SK-N-SH treated with all-trans-retinoic acid at 6 μM for 48 hours (cell line): Measurements from ENCODE around the gene STMP1.
"Not testable (repeated sequence)": the region's sequence is repeated elsewhere in the genome, so short reads cannot be mapped to it uniquely, and the experiment has no call there.

ENCODE experiments used
- ATAC-seq: fragments of 200-7000 bp; cut with Tn5 transposase; 3 replicates; pipeline ENCODE4 v1.9.1; 2020; ENCODE audit warnings: mild to moderate bottlenecking, moderate library complexity
- ARNTL ChIP-seq: fragments of 450-650 bp; formaldehyde crosslinking; IDR thresholded peaks from 2 replicates; pipeline ENCODE4 v1.5.0; 2020; ENCODE audit warnings: low read depth, mild to moderate bottlenecking, moderate library complexity, borderline replicate concordance
- BACH2 ChIP-seq: fragments of 250-450 bp; sonication (Bioruptor Pico); IDR thresholded peaks from 2 replicates; pipeline ENCODE4 v1.9.0; 2021; ENCODE audit warnings: mild to moderate bottlenecking, borderline replicate concordance
- CSDC2 ChIP-seq: fragments of 250-450 bp; sonication (Bioruptor Pico); IDR thresholded peaks from 2 replicates; pipeline ENCODE4 v1.5.0; 2020; ENCODE audit warnings: mild to moderate bottlenecking, moderate library complexity
- ESRRG ChIP-seq: fragments of 250-450 bp; sonication (Bioruptor Pico); IDR thresholded peaks from 2 replicates; pipeline ENCODE4 v1.6.1; 2021; ENCODE audit warnings: mild to moderate bottlenecking
- ISL1 ChIP-seq: fragments of 250-450 bp; sonication (Bioruptor Pico); IDR thresholded peaks from 2 replicates; pipeline ENCODE4 v2.1.2; 2022; ENCODE audit warnings: mild to moderate bottlenecking, moderate library complexity
- PPARA ChIP-seq: fragments of 250-450 bp; sonication (Bioruptor Pico); IDR thresholded peaks from 2 replicates; pipeline ENCODE4 v1.5.0; 2020; ENCODE audit warnings: mild to moderate bottlenecking, borderline replicate concordance
- RARB ChIP-seq: fragments of 250-450 bp; sonication (Bioruptor Pico); IDR thresholded peaks from 2 replicates; pipeline ENCODE4 v1.8.0; 2021; ENCODE audit warnings: mild to moderate bottlenecking, moderate library complexity
- SNAI2 ChIP-seq: fragments of 250-450 bp; sonication (Bioruptor Pico); IDR thresholded peaks from 2 replicates; pipeline ENCODE4 v1.5.0; 2020; ENCODE audit warnings: mild to moderate bottlenecking, moderate library complexity
- TCF4 ChIP-seq: fragments of 250-450 bp; sonication (Bioruptor Pico); IDR thresholded peaks from 2 replicates; pipeline ENCODE4 v1.8.0; 2021; ENCODE audit warnings: mild to moderate bottlenecking, moderate library complexity, borderline replicate concordance
- TOX ChIP-seq: fragments of 250-450 bp; sonication (Bioruptor Pico); IDR thresholded peaks from 2 replicates; pipeline ENCODE4 v1.8.0; 2021; ENCODE audit warnings: mild to moderate bottlenecking, moderate library complexity, borderline replicate concordance
- ZC3H10 ChIP-seq: fragments of 250-450 bp; sonication (Bioruptor Pico); IDR thresholded peaks from 2 replicates; pipeline ENCODE4 v1.5.1; 2021; ENCODE audit warnings: mild to moderate bottlenecking, moderate library complexity
- ZFP3 ChIP-seq: fragments of 250-450 bp; sonication (Bioruptor Pico); IDR thresholded peaks from 2 replicates; pipeline ENCODE4 v1.5.0; 2020; ENCODE audit warnings: mild to moderate bottlenecking, moderate library complexity
- ZNF70 ChIP-seq: fragments of 450-650 bp; formaldehyde crosslinking; IDR thresholded peaks from 2 replicates; pipeline ENCODE4 v1.5.0; 2020; ENCODE audit warnings: mild to moderate bottlenecking, moderate library complexity
- ZNF8 ChIP-seq: fragments of 450-650 bp; formaldehyde crosslinking; IDR thresholded peaks from 2 replicates; pipeline ENCODE4 v1.5.0; 2020; ENCODE audit warnings: mild to moderate bottlenecking, moderate library complexity
- TF ChIP-seq, protein P1 (sequence below): fragments of 250-450 bp; sonication (Bioruptor Pico); IDR thresholded peaks from 2 replicates; pipeline ENCODE4 v1.8.0; 2020; ENCODE audit warnings: mild to moderate bottlenecking, moderate library complexity, borderline replicate concordance
- TF ChIP-seq, protein P2 (sequence below): fragments of 250-450 bp; sonication (Bioruptor Pico); IDR thresholded peaks from 2 replicates; pipeline ENCODE4 v1.8.0; 2021; ENCODE audit warnings: low read depth, mild to moderate bottlenecking, moderate library complexity, borderline replicate concordance
- TF ChIP-seq, protein P3 (sequence below): fragments of 250-450 bp; sonication (Bioruptor Pico); IDR thresholded peaks from 2 replicates; pipeline ENCODE4 v1.5.0; 2020; ENCODE audit warnings: mild to moderate bottlenecking, moderate library complexity

Gene STMP1

GRCh38 chr7:135618510-135618909 lies 43.8 kb upstream of the STMP1 start:
- no peak for TF ChIP-seq ZNF70 (CRISPR knock-in tag)
- no peak for TF ChIP-seq ARNTL
- TF ChIP-seq CSDC2 (CRISPR knock-in tag): no peak
- no peak for TF ChIP-seq SNAI2 (CRISPR knock-in tag)
- TF ChIP-seq ZC3H10 (CRISPR knock-in tag): no peak
- no peak for TF ChIP-seq BACH2 (CRISPR knock-in tag)
- no peak for ATAC-seq

DNA sequence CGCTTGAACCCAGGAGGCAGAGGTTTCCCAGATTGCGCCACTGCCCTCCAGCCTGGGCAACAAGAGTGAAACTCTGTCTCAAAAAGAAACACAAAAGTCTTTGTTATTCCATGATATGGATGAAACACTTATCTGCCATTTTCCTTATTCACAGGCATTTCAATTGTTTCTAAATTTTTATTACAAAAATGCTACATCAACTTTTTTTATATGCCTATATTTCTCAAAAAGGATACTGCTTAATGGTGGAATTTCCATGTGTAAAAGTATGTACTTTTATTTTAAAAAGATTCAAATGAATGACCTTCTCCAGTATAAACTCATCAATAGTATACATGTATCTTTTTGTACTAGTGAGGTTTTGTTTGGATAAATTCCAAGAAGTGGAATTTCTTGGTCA lies 41.9 kb upstream of the STMP1 start:
- ATAC-seq: no peak
- TF ChIP-seq PPARA (no peak), TCF4 (CRISPR knock-in tag) (no peak), ESRRG (CRISPR knock-in tag) (no peak), ZNF70 (CRISPR knock-in tag) (no peak), ZC3H10 (CRISPR knock-in tag) (no peak), ZFP3 (CRISPR knock-in tag) (no peak)
- TF ChIP-seq, protein P1, sequence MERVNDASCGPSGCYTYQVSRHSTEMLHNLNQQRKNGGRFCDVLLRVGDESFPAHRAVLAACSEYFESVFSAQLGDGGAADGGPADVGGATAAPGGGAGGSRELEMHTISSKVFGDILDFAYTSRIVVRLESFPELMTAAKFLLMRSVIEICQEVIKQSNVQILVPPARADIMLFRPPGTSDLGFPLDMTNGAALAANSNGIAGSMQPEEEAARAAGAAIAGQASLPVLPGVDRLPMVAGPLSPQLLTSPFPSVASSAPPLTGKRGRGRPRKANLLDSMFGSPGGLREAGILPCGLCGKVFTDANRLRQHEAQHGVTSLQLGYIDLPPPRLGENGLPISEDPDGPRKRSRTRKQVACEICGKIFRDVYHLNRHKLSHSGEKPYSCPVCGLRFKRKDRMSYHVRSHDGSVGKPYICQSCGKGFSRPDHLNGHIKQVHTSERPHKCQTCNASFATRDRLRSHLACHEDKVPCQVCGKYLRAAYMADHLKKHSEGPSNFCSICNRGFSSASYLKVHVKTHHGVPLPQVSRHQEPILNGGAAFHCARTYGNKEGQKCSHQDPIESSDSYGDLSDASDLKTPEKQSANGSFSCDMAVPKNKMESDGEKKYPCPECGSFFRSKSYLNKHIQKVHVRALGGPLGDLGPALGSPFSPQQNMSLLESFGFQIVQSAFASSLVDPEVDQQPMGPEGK (CRISPR knock-in tag): no peak

DNA sequence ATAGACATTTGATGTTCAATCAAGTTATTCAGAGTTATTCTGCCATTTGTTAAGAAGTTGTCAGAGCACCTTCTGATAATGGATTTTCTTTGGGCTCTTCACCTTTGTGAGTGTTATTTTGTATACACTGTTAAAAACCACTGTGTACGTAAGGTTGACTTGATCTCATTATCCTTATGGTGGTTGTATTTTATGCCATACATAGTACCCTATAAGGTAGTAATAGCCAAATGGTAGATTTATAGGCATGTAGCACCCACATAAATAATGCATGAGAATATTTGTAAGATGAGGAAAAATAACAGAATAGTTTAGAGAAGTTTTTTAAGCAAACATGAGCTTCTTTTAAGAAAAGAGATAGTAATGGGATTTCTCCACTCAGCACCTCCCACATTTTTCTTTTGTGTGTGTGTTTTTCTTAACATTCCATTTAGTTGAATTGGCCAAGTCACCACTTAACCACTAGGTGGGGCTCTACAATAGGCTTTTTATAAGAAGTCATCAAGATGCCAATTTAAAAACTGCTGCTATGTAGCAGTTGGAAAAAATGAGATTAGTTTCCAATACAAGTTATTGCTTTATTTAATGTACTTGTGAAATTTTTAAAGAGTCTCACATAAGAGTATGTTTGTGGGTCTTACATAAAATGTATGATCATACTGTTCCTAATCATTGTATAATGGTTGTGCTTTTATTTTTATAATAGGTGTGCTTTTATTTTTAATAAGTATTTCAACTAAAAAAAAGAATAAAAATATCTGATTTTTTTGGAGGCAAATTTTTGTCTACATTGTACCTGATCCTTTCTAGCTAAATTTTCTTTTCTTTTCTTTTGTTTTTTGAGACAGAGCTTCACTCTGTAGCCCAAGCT lies 41.1 kb upstream of the STMP1 start:
- peak; percentile 94 for ATAC-seq
- peak; percentile 72 for TF ChIP-seq ISL1 (CRISPR knock-in tag)
- TF ChIP-seq, protein P2, sequence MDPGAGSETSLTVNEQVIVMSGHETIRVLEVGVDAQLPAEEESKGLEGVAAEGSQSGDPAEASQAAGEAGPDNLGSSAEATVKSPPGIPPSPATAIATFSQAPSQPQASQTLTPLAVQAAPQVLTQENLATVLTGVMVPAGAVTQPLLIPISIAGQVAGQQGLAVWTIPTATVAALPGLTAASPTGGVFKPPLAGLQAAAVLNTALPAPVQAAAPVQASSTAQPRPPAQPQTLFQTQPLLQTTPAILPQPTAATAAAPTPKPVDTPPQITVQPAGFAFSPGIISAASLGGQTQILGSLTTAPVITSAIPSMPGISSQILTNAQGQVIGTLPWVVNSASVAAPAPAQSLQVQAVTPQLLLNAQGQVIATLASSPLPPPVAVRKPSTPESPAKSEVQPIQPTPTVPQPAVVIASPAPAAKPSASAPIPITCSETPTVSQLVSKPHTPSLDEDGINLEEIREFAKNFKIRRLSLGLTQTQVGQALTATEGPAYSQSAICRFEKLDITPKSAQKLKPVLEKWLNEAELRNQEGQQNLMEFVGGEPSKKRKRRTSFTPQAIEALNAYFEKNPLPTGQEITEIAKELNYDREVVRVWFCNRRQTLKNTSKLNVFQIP: no peak

- TF ChIP-seq ESRRG (CRISPR knock-in tag) (no peak), RARB (CRISPR knock-in tag) (no peak), TOX (CRISPR knock-in tag) (no peak)
Measured at GRCh38 chr7:135634191-135634878, 28.0 kb upstream of the STMP1 start.

GRCh38 chr7:135639690-135640089 lies 22.6 kb upstream of the STMP1 start:
- not testable (repeated sequence) for ATAC-seq

More at GRCh38 chr7:135634191-135634878, 28.0 kb upstream of the STMP1 start:
- no peak for ATAC-seq

DNA sequence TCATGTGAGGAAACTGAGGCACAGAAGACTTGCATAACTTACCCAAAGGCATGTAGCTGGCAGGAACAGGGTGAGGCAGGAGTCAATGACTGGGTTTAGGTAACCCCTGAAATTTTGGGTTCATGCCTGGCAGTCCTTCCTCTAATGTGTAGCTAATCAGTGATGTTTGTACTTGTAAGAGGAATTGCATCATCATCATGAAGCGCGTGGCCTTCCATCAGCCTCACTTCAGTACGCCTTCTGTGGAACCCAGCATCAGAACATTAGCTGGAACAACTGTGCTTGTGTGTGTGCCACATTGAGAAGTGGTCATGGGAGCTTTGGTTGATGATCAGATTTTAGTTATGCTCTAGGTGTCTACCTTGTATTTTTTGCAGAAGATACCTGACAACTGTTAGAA lies 18.2 kb upstream of the STMP1 start:
- no peak for ATAC-seq
- TF ChIP-seq ZFP3 (CRISPR knock-in tag) (no peak), ZNF8 (CRISPR knock-in tag) (no peak), CSDC2 (CRISPR knock-in tag) (no peak), ZNF70 (CRISPR knock-in tag) (no peak), ISL1 (CRISPR knock-in tag) (no peak)
- TF ChIP-seq, protein P2: no peak
- TF ChIP-seq, protein P3, sequence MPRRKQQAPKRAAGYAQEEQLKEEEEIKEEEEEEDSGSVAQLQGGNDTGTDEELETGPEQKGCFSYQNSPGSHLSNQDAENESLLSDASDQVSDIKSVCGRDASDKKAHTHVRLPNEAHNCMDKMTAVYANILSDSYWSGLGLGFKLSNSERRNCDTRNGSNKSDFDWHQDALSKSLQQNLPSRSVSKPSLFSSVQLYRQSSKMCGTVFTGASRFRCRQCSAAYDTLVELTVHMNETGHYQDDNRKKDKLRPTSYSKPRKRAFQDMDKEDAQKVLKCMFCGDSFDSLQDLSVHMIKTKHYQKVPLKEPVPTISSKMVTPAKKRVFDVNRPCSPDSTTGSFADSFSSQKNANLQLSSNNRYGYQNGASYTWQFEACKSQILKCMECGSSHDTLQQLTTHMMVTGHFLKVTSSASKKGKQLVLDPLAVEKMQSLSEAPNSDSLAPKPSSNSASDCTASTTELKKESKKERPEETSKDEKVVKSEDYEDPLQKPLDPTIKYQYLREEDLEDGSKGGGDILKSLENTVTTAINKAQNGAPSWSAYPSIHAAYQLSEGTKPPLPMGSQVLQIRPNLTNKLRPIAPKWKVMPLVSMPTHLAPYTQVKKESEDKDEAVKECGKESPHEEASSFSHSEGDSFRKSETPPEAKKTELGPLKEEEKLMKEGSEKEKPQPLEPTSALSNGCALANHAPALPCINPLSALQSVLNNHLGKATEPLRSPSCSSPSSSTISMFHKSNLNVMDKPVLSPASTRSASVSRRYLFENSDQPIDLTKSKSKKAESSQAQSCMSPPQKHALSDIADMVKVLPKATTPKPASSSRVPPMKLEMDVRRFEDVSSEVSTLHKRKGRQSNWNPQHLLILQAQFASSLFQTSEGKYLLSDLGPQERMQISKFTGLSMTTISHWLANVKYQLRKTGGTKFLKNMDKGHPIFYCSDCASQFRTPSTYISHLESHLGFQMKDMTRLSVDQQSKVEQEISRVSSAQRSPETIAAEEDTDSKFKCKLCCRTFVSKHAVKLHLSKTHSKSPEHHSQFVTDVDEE (CRISPR knock-in tag): no peak
